Smooth muscle cell (in vitro differentiated cells): ENCODE data around the gene SEC31B. TPM values are rescaled to one million over a fixed set of nuclear protein-coding genes. Genes with fewer than 3 reads are reported as not detected.

Source experiments
- DNase-seq: peaks from one replicate; lab custom pipeline; 2025; ENCODE audit not compliant: unreplicated experiment; lab: John Stamatoyannopoulos, UW
- H2AFZ ChIP-seq: fragments of 200-600 bp; sonication (generic); 2 replicates; pipeline ENCODE4 v1.6.0; 2016; ENCODE audit warnings: antibody characterized with exemption, low read depth, mild to moderate bottlenecking
- H3F3A ChIP-seq: fragments of 200-600 bp; sonication (generic); 2 replicates; pipeline ENCODE4 v1.6.0; 2017; ENCODE audit warnings: antibody characterized with exemption, low read depth
- H3K27ac ChIP-seq: fragments of 200-600 bp; sonication (generic); 2 replicates; pipeline ENCODE4 v1.5.1; 2016; ENCODE audit warnings: low read depth, mild to moderate bottlenecking
- H3K27me3 ChIP-seq: fragments of 200-600 bp; sonication (generic); 2 replicates; pipeline ENCODE4 v1.6.1; 2016; ENCODE audit warnings: low read depth, mild to moderate bottlenecking
- H3K36me3 ChIP-seq: fragments of 200-600 bp; sonication (generic); 2 replicates; pipeline ENCODE4 v1.5.1; 2016; ENCODE audit warnings: low read depth
- H3K4me1 ChIP-seq: fragments of 200-600 bp; sonication (generic); 2 replicates; pipeline ENCODE4 v1.5.1; 2016; ENCODE audit warnings: low read depth
- H3K4me2 ChIP-seq: fragments of 200-600 bp; sonication (generic); 2 replicates; pipeline ENCODE4 v1.6.0; 2016; ENCODE audit warnings: mild to moderate bottlenecking
- H3K4me3 ChIP-seq: fragments of 200-600 bp; sonication (generic); 2 replicates; pipeline ENCODE4 v1.5.1; 2016; ENCODE audit warnings: mild to moderate bottlenecking
- H3K79me2 ChIP-seq: fragments of 200-600 bp; sonication (generic); 2 replicates; pipeline ENCODE4 v1.6.0; 2016; ENCODE audit warnings: low read depth, mild to moderate bottlenecking
- H3K9ac ChIP-seq: fragments of 200-600 bp; sonication (generic); 2 replicates; pipeline ENCODE4 v1.6.0; 2016; ENCODE audit warnings: low read depth
- H3K9me3 ChIP-seq: fragments of 200-600 bp; sonication (generic); replicated peaks from 2 replicates; pipeline ENCODE4 v1.5.1; 2016; ENCODE audit warnings: low read depth
- H4K20me1 ChIP-seq: fragments of 200-600 bp; sonication (generic); 2 replicates; pipeline ENCODE4 v1.6.0; 2016; ENCODE audit warnings: low read depth
- CTCF ChIP-seq: fragments of 200-600 bp; sonication (generic); IDR thresholded peaks from 2 replicates; pipeline ENCODE4 v1.5.1; 2017; ENCODE audit warnings: borderline replicate concordance, mild to moderate bottlenecking, antibody characterized with exemption; ENCODE audit not compliant: insufficient read depth, poor library complexity, severe bottlenecking
- WGBS: methylation state at CpG from one replicate; pipeline ENCODE4 v1.1.7; 2016; ENCODE audit warnings: low lambda C conversion rate; 5-methylcytosine and 5-hydroxymethylcytosine counted together
- polyA plus RNA-seq: library from polyadenylated mRNA; unstranded; fragments of >200 nt; fragmentation: Nextera tagmentation; extraction: Ambion mirVana; gene quantifications from 2 replicates; pipeline ENCODE4 v1.2.1, GENCODE V29; 2016
- total RNA-seq: library from RNA; depleted of rRNA; stranded (reverse); fragments of >200 nt; gene quantifications from 2 replicates; pipeline ENCODE4 v1.2.3, GENCODE V29; 2014

The SEC31B gene
- total and polyA plus RNA-seq, 2 experiments from 2014 or later = 4.5 to 6.3 TPM

DNA sequence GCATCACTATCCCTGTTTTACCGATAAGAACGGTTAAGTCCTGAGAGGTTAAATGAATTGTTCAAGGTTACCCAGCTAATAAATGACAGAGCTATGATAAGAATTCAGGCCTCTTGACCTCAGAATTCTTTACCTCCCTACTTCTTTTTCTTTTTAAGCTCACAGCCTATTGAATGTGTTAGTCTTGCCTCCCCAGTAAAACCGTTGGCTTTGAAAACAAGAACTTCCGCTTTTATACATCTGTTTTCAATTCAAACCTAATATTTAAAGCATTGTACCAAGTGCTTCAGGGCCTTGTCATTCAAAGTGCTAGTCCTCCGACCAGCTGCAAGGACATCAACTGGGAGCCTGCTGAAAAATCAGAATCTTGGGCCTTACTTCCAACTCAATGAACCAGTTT lies 15.6 kb downstream of the SEC31B start:
- no peak for DNase-seq
- Histone ChIP-seq H3K4me3 (no peak overlapping the region), H3K9ac (no peak overlapping the region), H3F3A (no peaks in the 10 kb centered on the region), H3K79me2 (no peaks in the 10 kb centered on the region), H3K4me1 (peaks cover 12% of the 10 kb centered on the region), H3K36me3 (no peaks in the 10 kb centered on the region), H2AFZ (no peak overlapping the region), H4K20me1 (no peaks in the 10 kb centered on the region), H3K27ac (no peak overlapping the region), H3K4me2 (no peak overlapping the region), H3K27me3 (no peaks in the 10 kb centered on the region), H3K9me3 (no peaks in the 10 kb centered on the region)
- WGBS = 72% methylated on average over 5 of the region's 5 CpGs
- no peak for TF ChIP-seq CTCF

DNA sequence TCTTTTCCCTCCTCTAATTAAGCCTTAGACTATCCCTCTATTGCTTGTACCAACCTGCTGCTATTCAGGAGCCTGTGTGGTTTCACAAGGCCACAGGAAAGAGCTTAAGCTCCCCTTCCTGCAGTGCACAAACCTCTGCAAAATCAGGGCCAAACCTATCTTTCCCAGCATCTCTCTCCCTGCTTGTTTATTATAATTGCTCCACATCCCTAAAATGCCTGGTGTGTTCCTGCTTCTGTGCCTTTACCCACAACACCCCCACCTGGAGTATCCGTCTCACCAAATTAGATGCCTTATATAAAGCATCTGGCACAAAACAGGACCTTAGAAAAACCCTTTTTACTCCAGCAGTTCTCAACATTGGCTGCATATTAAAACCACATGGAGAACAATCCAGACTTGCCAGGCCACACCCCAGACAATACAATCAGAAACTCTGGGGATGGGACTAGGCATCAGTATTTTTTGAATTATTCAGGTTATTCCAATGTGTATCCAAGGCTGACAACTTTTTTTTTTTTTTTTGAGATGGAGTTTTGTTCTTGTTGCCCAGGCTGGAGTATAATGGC lies 16.7 kb downstream of the SEC31B start:
- H3F3A ChIP-seq = no peaks in the 10 kb centered on the region
- H3K9ac ChIP-seq = no peak overlapping the region
- no peaks in the 10 kb centered on the region for H4K20me1 ChIP-seq
- no peak for DNase-seq
- H3K27me3 ChIP-seq = no peaks in the 10 kb centered on the region
- H3K36me3 ChIP-seq = no peaks in the 10 kb centered on the region
- no peaks in the 10 kb centered on the region for H3K79me2 ChIP-seq
- peaks cover 12% of the 10 kb centered on the region for H3K4me1 ChIP-seq
- no peak overlapping the region for H3K27ac ChIP-seq
- 96% methylated on average over 1 of the region's 1 CpG for WGBS
- no peak for TF ChIP-seq CTCF
- no peak overlapping the region for H3K4me2 ChIP-seq
- no peaks in the 10 kb centered on the region for H3K9me3 ChIP-seq
- no peak overlapping the region for H2AFZ ChIP-seq
- no peak overlapping the region for H3K4me3 ChIP-seq

GRCh38 chr10:100501423-100501822 lies 18.2 kb downstream of the SEC31B start:
- Histone ChIP-seq H3K9me3 (no peaks in the 10 kb centered on the region), H4K20me1 (no peaks in the 10 kb centered on the region), H3K4me2 (no peak overlapping the region), H2AFZ (no peak overlapping the region), H3K36me3 (no peaks in the 10 kb centered on the region), H3K27ac (no peak overlapping the region), H3K9ac (no peak overlapping the region), H3K79me2 (no peaks in the 10 kb centered on the region), H3K4me1 (peaks cover 12% of the 10 kb centered on the region), H3K4me3 (no peak overlapping the region), H3F3A (no peaks in the 10 kb centered on the region), H3K27me3 (no peaks in the 10 kb centered on the region)
- no peak for DNase-seq
- no peak for TF ChIP-seq CTCF

DNA sequence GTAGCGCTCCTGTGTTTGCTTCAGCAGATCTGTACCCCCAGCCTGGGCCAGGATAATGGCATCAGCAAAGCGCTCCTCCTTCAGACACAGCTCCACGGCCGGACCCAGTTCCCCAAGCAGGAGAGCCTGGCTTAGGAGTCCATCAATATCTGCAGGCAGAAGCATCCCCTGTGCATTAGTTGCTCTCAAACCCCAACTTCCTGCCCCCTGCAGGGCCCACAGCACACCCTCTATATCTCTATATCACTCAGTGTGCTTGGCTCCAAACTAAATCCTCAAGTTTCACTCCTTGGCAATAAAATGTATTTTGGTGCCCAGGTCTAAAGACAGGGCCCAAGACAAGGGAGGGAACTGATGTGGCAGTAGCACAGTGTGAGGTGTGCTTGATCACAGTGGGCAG lies 21.6 kb downstream of the SEC31B start:
- Histone ChIP-seq H3K9ac (no peak overlapping the region), H3K27me3 (no peaks in the 10 kb centered on the region), H2AFZ (no peak overlapping the region), H3K27ac (no peak overlapping the region), H3K4me1 (peaks cover 12% of the 10 kb centered on the region), H3F3A (no peaks in the 10 kb centered on the region), H3K9me3 (no peaks in the 10 kb centered on the region), H3K4me2 (no peak overlapping the region), H4K20me1 (no peaks in the 10 kb centered on the region), H3K79me2 (no peaks in the 10 kb centered on the region), H3K36me3 (no peaks in the 10 kb centered on the region), H3K4me3 (no peak overlapping the region)
- no peak for TF ChIP-seq CTCF
- no peak for DNase-seq
- WGBS = 89% methylated on average over 4 of the region's 4 CpGs
